ENCODE results near the gene TRPM3.

Gene TRPM3

GRCh38 chr9:71122421-71122820 is 1.0 kb upstream of the TRPM3 start:
- no peak for TF ChIP-seq CTCF (IDR thresholded peaks at IDR 0.05; ENCODE audit: extremely low read depth, insufficient read depth, missing control alignments)
- in situ Hi-C loops (cut with MboI; ENCODE audit: low pct_unique_long_range_greater_than_20kb, low sequenced_read_pairs, unreplicated experiment): no loop called here
- DNase-seq (ENCODE audit: low spot score): no peak

DNA sequence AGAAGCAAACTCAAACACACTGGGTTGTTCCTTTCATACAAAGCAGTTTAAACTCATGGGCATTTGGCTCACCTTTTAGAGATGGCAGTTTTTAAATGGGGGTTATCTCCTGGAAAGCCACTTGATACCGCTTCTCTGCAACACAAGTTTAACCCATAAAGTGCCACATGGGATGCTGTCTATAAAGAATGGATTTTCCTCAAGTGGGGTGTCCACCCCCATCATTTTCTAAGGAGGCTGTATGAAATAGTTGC is 528 bp upstream of the TRPM3 start:
- in situ Hi-C loops (cut with MboI; ENCODE audit: low pct_unique_long_range_greater_than_20kb, low sequenced_read_pairs, unreplicated experiment): no loop called here
- DNase-seq (ENCODE audit: low spot score): no peak
- no peak for TF ChIP-seq CTCF (IDR thresholded peaks at IDR 0.05; ENCODE audit: extremely low read depth, insufficient read depth, missing control alignments)

DNA sequence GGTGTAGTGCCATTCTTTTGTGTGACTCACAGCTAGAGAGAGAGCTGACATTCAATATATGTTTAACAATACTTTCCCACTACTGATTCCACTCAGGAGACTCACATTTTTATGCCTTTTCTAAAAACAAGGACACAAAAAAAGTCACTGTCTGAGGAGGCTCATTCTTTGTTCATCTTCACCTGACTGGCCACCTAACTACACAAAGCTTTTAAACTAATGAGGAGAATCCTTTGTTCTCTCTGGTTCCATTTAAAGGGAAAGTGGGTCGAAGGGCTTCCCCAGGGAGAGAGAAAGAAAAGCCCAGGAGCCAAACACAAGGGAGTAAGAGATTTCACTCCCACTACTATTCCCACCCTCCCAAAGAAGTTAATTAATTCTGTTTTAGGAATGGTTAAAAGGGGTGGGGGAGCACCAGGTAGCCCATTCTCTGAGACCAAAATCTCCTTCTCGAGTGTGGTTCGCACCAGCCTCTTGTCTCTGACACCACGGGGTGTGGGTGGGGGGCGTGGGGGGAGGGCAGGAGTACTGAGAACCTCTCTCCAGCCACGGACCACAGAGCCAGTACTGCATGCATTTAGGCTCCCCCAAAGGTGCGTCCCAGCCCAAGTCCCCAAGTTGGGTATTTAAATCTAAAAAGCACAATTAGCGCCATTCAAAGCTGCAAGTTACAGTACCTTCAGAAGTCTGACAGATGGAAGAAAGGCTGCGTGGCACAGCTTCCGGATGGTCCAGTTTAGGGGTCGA is 747 bp downstream of the TRPM3 start:
- no peak for TF ChIP-seq CTCF (IDR thresholded peaks at IDR 0.05; ENCODE audit: extremely low read depth, insufficient read depth, missing control alignments)
- DNase-seq (ENCODE audit: low spot score): no peak
- in situ Hi-C loops (cut with MboI; ENCODE audit: low pct_unique_long_range_greater_than_20kb, low sequenced_read_pairs, unreplicated experiment): no loop called here

GRCh38 chr9:71119746-71120145 is 1.7 kb downstream of the TRPM3 start:
- no peak for TF ChIP-seq CTCF (IDR thresholded peaks at IDR 0.05; ENCODE audit: extremely low read depth, insufficient read depth, missing control alignments)
- in situ Hi-C loops (cut with MboI; ENCODE audit: low pct_unique_long_range_greater_than_20kb, low sequenced_read_pairs, unreplicated experiment): no loop called here
- no peak for DNase-seq (ENCODE audit: low spot score)

- no peak for TF ChIP-seq CTCF (IDR thresholded peaks at IDR 0.05; ENCODE audit: extremely low read depth, insufficient read depth, missing control alignments)
- in situ Hi-C loops (cut with MboI; ENCODE audit: low pct_unique_long_range_greater_than_20kb, low sequenced_read_pairs, unreplicated experiment): no loop called here
- DNase-seq (ENCODE audit: low spot score): no peak
These were observed 3.1 kb downstream of the TRPM3 start for GRCh38 chr9:71118324-71118723.

DNA sequence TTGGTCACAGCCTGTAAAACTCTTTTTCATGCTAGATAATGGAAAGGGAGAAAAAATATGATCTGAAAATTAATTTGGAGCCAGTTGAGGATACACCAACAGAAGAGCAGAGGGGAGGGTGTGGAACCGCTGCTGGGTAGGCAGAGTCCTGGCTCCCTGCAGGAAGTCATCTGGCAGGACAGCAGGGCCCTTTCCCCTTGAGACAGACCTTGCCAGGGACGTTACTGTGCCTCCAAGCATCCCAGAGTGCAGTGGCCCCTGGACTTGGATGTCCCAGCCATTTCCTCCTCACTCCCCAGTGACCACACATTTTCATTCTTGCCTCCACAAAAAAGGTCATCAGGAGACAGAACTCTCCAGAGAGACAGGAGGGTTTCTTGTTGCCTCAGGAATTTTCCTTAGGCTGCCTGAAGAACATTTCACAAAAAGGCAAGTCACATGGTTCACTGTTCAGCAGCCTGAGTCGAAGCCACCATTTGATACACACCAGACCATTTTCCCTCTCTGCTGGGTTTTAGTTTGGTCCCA is 5.9 kb downstream of the TRPM3 start:
- no peak for TF ChIP-seq CTCF (IDR thresholded peaks at IDR 0.05; ENCODE audit: extremely low read depth, insufficient read depth, missing control alignments)
- DNase-seq (ENCODE audit: low spot score): no peak
- in situ Hi-C loops (cut with MboI; ENCODE audit: low pct_unique_long_range_greater_than_20kb, low sequenced_read_pairs, unreplicated experiment): no loop called here
